ENCODE results near the gene PCDHGA1.
A peak's percentile ranks its signal among the peaks of the same experiment; 100 is the strongest.

The PCDHGA1 gene

DNA sequence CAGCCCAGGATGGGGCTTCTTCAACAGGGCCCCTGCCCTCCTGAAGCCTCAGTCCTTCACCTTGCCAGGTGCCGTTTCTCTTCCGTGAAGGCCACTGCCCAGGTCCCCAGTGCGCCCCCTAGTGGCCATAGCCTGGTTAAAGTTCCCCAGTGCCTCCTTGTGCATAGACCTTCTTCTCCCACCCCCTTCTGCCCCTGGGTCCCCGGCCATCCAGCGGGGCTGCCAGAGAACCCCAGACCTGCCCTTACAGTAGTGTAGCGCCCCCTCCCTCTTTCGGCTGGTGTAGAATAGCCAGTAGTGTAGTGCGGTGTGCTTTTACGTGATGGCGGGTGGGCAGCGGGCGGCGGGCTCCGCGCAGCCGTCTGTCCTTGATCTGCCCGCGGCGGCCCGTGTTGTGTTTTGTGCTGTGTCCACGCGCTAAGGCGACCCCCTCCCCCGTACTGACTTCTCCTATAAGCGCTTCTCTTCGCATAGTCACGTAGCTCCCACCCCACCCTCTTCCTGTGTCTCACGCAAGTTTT lies 182.1 kb downstream of the PCDHGA1 start:
- Histone ChIP-seq H3K27ac (ENCODE audit: extremely low read depth, low read depth, low read length) (no peak overlapping the region), H3K4me1 (ENCODE audit: control insufficient read depth, insufficient read depth, low read length) (no peaks in the 10 kb centered on the region; the same call in 1 of the 2 replicates), H3K4me3 (ENCODE audit: low read depth, low read length) (no peak overlapping the region), H3K9me3 (ENCODE audit: control insufficient read depth, insufficient read depth, low read depth, low read length) (no peaks in the 10 kb centered on the region), H3K36me3 (ENCODE audit: control insufficient read depth in 2 of 2, insufficient read depth in 1 of 2, low read length in 2 of 2) (peaks cover 0 to 39% of the 10 kb centered on the region in 2 experiments; a peak in 1 of 3 replicates)
- peak; percentile 72 for TF ChIP-seq ZNF10 (tag by site-specific recombination; IDR thresholded peaks at IDR 0.05)
- TF ChIP-seq ZNF2 (tag by site-specific recombination; IDR thresholded peaks at IDR 0.05): 0 out of 2 replicates have a peak, but pooled peaks have one; percentile 23
- TF ChIP-seq, protein P1, sequence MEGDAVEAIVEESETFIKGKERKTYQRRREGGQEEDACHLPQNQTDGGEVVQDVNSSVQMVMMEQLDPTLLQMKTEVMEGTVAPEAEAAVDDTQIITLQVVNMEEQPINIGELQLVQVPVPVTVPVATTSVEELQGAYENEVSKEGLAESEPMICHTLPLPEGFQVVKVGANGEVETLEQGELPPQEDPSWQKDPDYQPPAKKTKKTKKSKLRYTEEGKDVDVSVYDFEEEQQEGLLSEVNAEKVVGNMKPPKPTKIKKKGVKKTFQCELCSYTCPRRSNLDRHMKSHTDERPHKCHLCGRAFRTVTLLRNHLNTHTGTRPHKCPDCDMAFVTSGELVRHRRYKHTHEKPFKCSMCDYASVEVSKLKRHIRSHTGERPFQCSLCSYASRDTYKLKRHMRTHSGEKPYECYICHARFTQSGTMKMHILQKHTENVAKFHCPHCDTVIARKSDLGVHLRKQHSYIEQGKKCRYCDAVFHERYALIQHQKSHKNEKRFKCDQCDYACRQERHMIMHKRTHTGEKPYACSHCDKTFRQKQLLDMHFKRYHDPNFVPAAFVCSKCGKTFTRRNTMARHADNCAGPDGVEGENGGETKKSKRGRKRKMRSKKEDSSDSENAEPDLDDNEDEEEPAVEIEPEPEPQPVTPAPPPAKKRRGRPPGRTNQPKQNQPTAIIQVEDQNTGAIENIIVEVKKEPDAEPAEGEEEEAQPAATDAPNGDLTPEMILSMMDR (tag by site-specific recombination; IDR thresholded peaks at IDR 0.05): peak; percentile 68
- no peak for TF ChIP-seq TCF7L2 (IDR thresholded peaks at IDR 0.05; ENCODE audit: borderline replicate concordance, low read depth, low read length)
- CTCF ChIA-PET: interaction anchor here (0.5 to 5.8 kb wide), 23 partner anchors 10 to 434 kb away, joined by 3 to 67 read pairs (median 3); partner anchors contain the start of genes PCDHGA11, PCDHGA12, PCDHGA4 and PCDHGC5
- POLR2A ChIA-PET: no interaction called here

GRCh38 chr5:141512911-141513626 lies 182.8 kb downstream of the PCDHGA1 start:
- TF ChIP-seq PRDM1 (tag by site-specific recombination; IDR thresholded peaks at IDR 0.05) (no peak), ZNF843 (tag by site-specific recombination; IDR thresholded peaks at IDR 0.05) (no peak), EGR2 (tag by site-specific recombination; IDR thresholded peaks at IDR 0.05; ENCODE audit: low read depth) (no peak)
- Histone ChIP-seq H3K4me1 (ENCODE audit: control insufficient read depth, insufficient read depth, low read length) (no peaks in the 10 kb centered on the region; the same call in 1 of the 2 replicates), H3K9me3 (ENCODE audit: control insufficient read depth, insufficient read depth, low read depth, low read length) (no peaks in the 10 kb centered on the region), H3K4me3 (ENCODE audit: low read depth, low read length) (no peak overlapping the region), H3K36me3 (ENCODE audit: control insufficient read depth in 2 of 2, insufficient read depth in 1 of 2, low read length in 2 of 2) (peaks cover 0 to 45% of the 10 kb centered on the region in 2 experiments; a peak in 1 of 3 replicates), H3K27ac (ENCODE audit: extremely low read depth, low read depth, low read length) (no peak overlapping the region)
- ChIA-PET POLR2A (interaction anchor here (1.2 to 2.3 kb wide), 2 partner anchors 37 to 38 kb away, joined by 3 to 7 read pairs; no protein-coding TSS in a partner anchor), CTCF (interaction anchor here (0.5 to 5.8 kb wide), 22 partner anchors 10 to 434 kb away, joined by 3 to 67 read pairs (median 3); partner anchors contain the start of genes PCDHGA11, PCDHGA12, PCDHGA4 and PCDHGC5)

DNA sequence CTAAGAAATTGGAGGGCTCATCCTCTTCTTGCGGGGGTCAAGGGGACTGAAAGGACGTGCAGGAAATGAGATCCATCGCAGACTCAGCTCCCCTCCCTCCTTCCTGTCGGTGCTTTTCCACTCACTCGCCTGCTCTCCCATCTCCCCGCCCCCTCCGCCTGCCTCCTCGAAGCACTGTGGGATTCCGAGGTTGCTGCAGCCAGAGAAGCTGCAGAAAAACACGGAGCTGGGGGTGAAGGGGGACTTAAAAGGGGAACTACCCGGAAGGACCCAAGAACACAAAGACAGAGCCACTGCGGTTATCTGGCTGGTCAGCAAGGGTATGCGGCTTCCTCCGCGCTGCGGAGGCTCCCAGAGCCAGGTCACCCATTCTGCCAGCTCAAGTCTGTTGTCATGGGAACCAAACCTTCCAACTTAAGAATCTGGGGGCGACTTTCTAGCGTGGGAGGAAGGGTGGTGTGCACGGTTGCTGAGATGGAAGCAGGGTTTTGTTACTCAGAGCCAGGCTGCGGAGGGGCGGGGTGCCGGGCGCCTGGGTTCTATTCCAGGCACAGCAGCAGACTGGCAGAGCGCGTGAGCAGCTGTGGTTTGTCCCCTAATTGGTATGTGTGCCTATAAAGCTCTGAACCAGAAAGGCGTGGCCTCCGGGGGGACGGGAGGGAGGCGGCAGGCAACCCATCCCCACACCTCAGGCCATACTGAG lies 183.5 kb downstream of the PCDHGA1 start:
- H3K9me3 ChIP-seq (ENCODE audit: control insufficient read depth, insufficient read depth, low read depth, low read length): no peaks in the 10 kb centered on the region
- peaks cover 4 to 50% of the 10 kb centered on the region in 2 experiments; a peak in 2 of 3 replicates for H3K36me3 ChIP-seq (ENCODE audit: control insufficient read depth in 2 of 2, insufficient read depth in 1 of 2, low read length in 2 of 2)
- no peaks in the 10 kb centered on the region; the same call in 1 of the 2 replicates for H3K4me1 ChIP-seq (ENCODE audit: control insufficient read depth, insufficient read depth, low read length)
- no peak overlapping the region for H3K27ac ChIP-seq (ENCODE audit: extremely low read depth, low read depth, low read length)
- CTCF ChIA-PET: interaction anchor here (0.6 to 5.8 kb wide), 10 partner anchors 10 to 658 kb away, joined by 3 to 67 read pairs (median 4); partner anchors contain the start of genes PCDHGA11 and PCDHGC5
- TF ChIP-seq EGR2 (tag by site-specific recombination; IDR thresholded peaks at IDR 0.05; ENCODE audit: low read depth) (peak; percentile 25; the same call in 1 of the 2 replicates), ZNF596 (tag by site-specific recombination; IDR thresholded peaks at IDR 0.05) (no peak), SP7 (tag by site-specific recombination; IDR thresholded peaks at IDR 0.05) (peak; percentile 44; the same call in 1 of the 2 replicates), YY2 (tag by site-specific recombination; IDR thresholded peaks at IDR 0.05) (no peak), ZFHX2 (tag by site-specific recombination; conservative IDR thresholded peaks at IDR 0.05) (peak; percentile 31; the same call in 1 of the 2 replicates), ZNF404 (tag by site-specific recombination; IDR thresholded peaks at IDR 0.05) (no peak), KLF1 (tag by site-specific recombination; IDR thresholded peaks at IDR 0.05) (peak; percentile 53), ZSCAN5A (tag by site-specific recombination; IDR thresholded peaks at IDR 0.05) (no peak), ZNF335 (tag by site-specific recombination; conservative IDR thresholded peaks at IDR 0.05) (no peak), KLF8 (tag by site-specific recombination; IDR thresholded peaks at IDR 0.05) (no peak)
- H3K4me3 ChIP-seq (ENCODE audit: low read depth, low read length): no peak overlapping the region
- POLR2A ChIA-PET: interaction anchor here (1.2 to 2.3 kb wide), 2 partner anchors 37 to 39 kb away, joined by 3 to 7 read pairs; no protein-coding TSS in a partner anchor
